Endodermal cell (in vitro differentiated cells): ENCODE data around the gene XRN2. TPM values are rescaled to one million over a fixed set of nuclear protein-coding genes. Genes with fewer than 3 reads are reported as not detected.

Source experiments
- DNase-seq: peaks from one replicate; pipeline ENCODE4 v3.0.0-alpha.2; 2017
- H3K27ac ChIP-seq: 2 replicates; pipeline ENCODE4 v1.5.1; 2013; ENCODE audit warnings: mild to moderate bottlenecking, low read depth, low read length, moderate library complexity
- H3K27me3 ChIP-seq: 2 replicates; pipeline ENCODE4 v1.6.1; 2013; ENCODE audit warnings: mild to moderate bottlenecking, low read length, moderate library complexity; ENCODE audit not compliant: insufficient read depth, control insufficient read depth, poor library complexity, severe bottlenecking
- H3K36me3 ChIP-seq: 2 replicates; pipeline ENCODE4 v1.7.0; 2013; ENCODE audit warnings: mild to moderate bottlenecking, low read length, moderate library complexity; ENCODE audit not compliant: control insufficient read depth, insufficient read depth
- H3K4me1 ChIP-seq: one replicate; pipeline ENCODE4 v1.7.0; 2013; ENCODE audit warnings: low read length; ENCODE audit not compliant: control insufficient read depth, insufficient read depth
- H3K4me3 ChIP-seq: 2 replicates; pipeline ENCODE4 v1.5.1; 2013; ENCODE audit warnings: mild to moderate bottlenecking, low read length, moderate library complexity
- H3K9ac ChIP-seq: 2 replicates; pipeline ENCODE4 v1.6.1; 2013; ENCODE audit warnings: mild to moderate bottlenecking, low read length, moderate library complexity; ENCODE audit not compliant: poor library complexity, severe bottlenecking; ENCODE audit errors: extremely low read depth
- H3K9me3 ChIP-seq: 2 replicates; pipeline ENCODE4 v1.6.1; 2013; ENCODE audit warnings: mild to moderate bottlenecking, low read length, moderate library complexity; ENCODE audit not compliant: control insufficient read depth
- H3K27ac Mint-ChIP-seq: 2 replicates; pipeline ENCODE4 v1.8.0; 2020; ENCODE audit warnings: mixed read lengths
- H3K27me3 Mint-ChIP-seq: 2 replicates; pipeline ENCODE4 v1.8.0; 2021; ENCODE audit warnings: mild to moderate bottlenecking, mixed read lengths; ENCODE audit not compliant: insufficient read depth
- H3K36me3 Mint-ChIP-seq: 2 replicates; pipeline ENCODE4 v1.8.0; 2020; ENCODE audit warnings: low read depth, mixed read lengths
- H3K4me1 Mint-ChIP-seq: 2 replicates; pipeline ENCODE4 v1.8.0; 2020; ENCODE audit warnings: mixed read lengths
- H3K4me3 Mint-ChIP-seq: 2 replicates; pipeline ENCODE4 v1.8.0; 2020; ENCODE audit warnings: mild to moderate bottlenecking, moderate library complexity, mixed read lengths
- H3K9me3 Mint-ChIP-seq: 2 replicates; pipeline ENCODE4 v1.8.0; 2020; ENCODE audit warnings: mild to moderate bottlenecking, mixed read lengths
- CTCF ChIP-seq: fragments of 200-600 bp; sonication (generic); conservative IDR thresholded peaks from 2 replicates; pipeline ENCODE4 v1.5.0; 2021; ENCODE audit warnings: antibody characterized with exemption, mild to moderate bottlenecking
- WGBS, 2 experiments: methylation state at CpG; one replicate each; pipeline versions ENCODE4 v1.1.5 to v1.1.7; 2013; ENCODE audit warnings: missing lambda C conversion rate in 2 of 2, mixed read lengths in 1 of 2; ENCODE audit not compliant: insufficient coverage in 1 of 2, insufficient read length in 1 of 2; 5-methylcytosine and 5-hydroxymethylcytosine counted together
- total RNA-seq, 2 donors: library from RNA; stranded (reverse); fragmentation: NEBNext Ultra II Directional in 1 of 2; extraction: Animal tissue kit (Norgen Biotek cat#: 25700) in 1 of 2; gene quantifications; 2 replicates in 1 of 2; 3 replicates in 1 of 2; pipeline ENCODE4 v1.2.1, GENCODE V29; 2021

Gene XRN2
- total RNA-seq, 2 donors from 2014 or later: 91.5 to 101 TPM

GRCh38 chr20:21286775-21287174, 16.4 kb upstream of the XRN2 start:
- H3K9ac ChIP-seq: no peak overlapping the region
- no peaks in the 10 kb centered on the region for H3K36me3 Mint-ChIP-seq
- no peak overlapping the region for H3K27ac Mint-ChIP-seq
- H3K4me1 Mint-ChIP-seq: peaks cover 7% of the 10 kb centered on the region
- no peak for DNase-seq
- no peak for TF ChIP-seq CTCF
- no peak overlapping the region for H3K4me3 ChIP-seq
- no peaks in the 10 kb centered on the region for H3K36me3 ChIP-seq
- no peaks in the 10 kb centered on the region for H3K27me3 Mint-ChIP-seq
- no peaks in the 10 kb centered on the region for H3K4me1 ChIP-seq
- 84 to 100% methylated on average over 2 to 4 of the region's 4 CpGs for WGBS, 2 experiments
- H3K27ac ChIP-seq: no peak overlapping the region
- H3K9me3 ChIP-seq: no peaks in the 10 kb centered on the region
- peaks cover 4% of the 10 kb centered on the region for H3K9me3 Mint-ChIP-seq
- no peak overlapping the region for H3K4me3 Mint-ChIP-seq
- no peaks in the 10 kb centered on the region for H3K27me3 ChIP-seq

GRCh38 chr20:21288587-21289370, 14.4 kb upstream of the XRN2 start:
- no peak for TF ChIP-seq CTCF
- H3K36me3 Mint-ChIP-seq: no peaks in the 10 kb centered on the region
- DNase-seq: no peak
- H3K4me1 Mint-ChIP-seq: peaks cover 7% of the 10 kb centered on the region
- no peaks in the 10 kb centered on the region for H3K9me3 ChIP-seq
- H3K9ac ChIP-seq: no peak overlapping the region
- H3K27me3 Mint-ChIP-seq: no peaks in the 10 kb centered on the region
- no peaks in the 10 kb centered on the region for H3K36me3 ChIP-seq
- WGBS, 2 experiments: 91% methylated on average over 13 to 14 of the region's 14 CpGs
- no peak overlapping the region for H3K27ac ChIP-seq
- H3K4me3 ChIP-seq: no peak overlapping the region
- H3K27me3 ChIP-seq: no peaks in the 10 kb centered on the region
- H3K4me1 ChIP-seq: no peaks in the 10 kb centered on the region
- peaks cover 4% of the 10 kb centered on the region for H3K9me3 Mint-ChIP-seq
- H3K27ac Mint-ChIP-seq: no peak overlapping the region
- H3K4me3 Mint-ChIP-seq: no peak overlapping the region

GRCh38 chr20:21289651-21290050, 13.5 kb upstream of the XRN2 start:
- Histone ChIP-seq H3K36me3 (no peaks in the 10 kb centered on the region), H3K9ac (no peak overlapping the region), H3K4me1 (no peaks in the 10 kb centered on the region), H3K4me3 (no peak overlapping the region), H3K27ac (no peak overlapping the region), H3K27me3 (no peaks in the 10 kb centered on the region), H3K9me3 (no peaks in the 10 kb centered on the region)
- Mint-ChIP-seq H3K4me3 (no peak overlapping the region), H3K4me1 (peaks cover 7% of the 10 kb centered on the region), H3K9me3 (peaks cover 4% of the 10 kb centered on the region), H3K36me3 (no peaks in the 10 kb centered on the region), H3K27me3 (no peaks in the 10 kb centered on the region), H3K27ac (no peak overlapping the region)
- WGBS, 2 experiments: 63 to 72% methylated on average over 1 to 2 of the region's 2 CpGs
- no peak for DNase-seq
- TF ChIP-seq CTCF: no peak
